Activated CD8-positive, alpha-beta T cell treated with anti-CD3 and anti-CD28 coated beads, Interleukin-2, amount 10 ng/mL, durations not matched to agents 7 days and 5 days (primary cell): ENCODE data around the gene PADI2. TPM values are rescaled to one million over a fixed set of nuclear protein-coding genes. Genes with fewer than 3 reads are reported as not detected.

Source experiments
- ATAC-seq: fragments of 150-1000 bp; cut with Tn5 transposase; one replicate; pipeline ENCODE4 v1.10.0; 2021; ENCODE audit warnings: moderate library complexity
- CTCF ChIA-PET: fragments of 350-600 bp; sonication (Branson Sonifier 250); formaldehyde crosslinking; loops from one replicate; lab custom pipeline; 2021; ENCODE audit warnings: antibody characterized with exemption; lab: Charles Lee
- POLR2A ChIA-PET: fragments of 350-600 bp; sonication (Branson Sonifier 250); formaldehyde crosslinking; loops from one replicate; lab custom pipeline; 2021; ENCODE audit warnings: antibody characterized with exemption; lab: Charles Lee
- DNase-seq: peaks from one replicate; pipeline ENCODE4 v3.0.0-alpha.2; 2020
- H3K27ac Mint-ChIP-seq: one replicate; pipeline ENCODE4 v1.8.0; 2021; ENCODE audit warnings: mild to moderate bottlenecking, mixed read lengths
- H3K27me3 Mint-ChIP-seq: one replicate; pipeline ENCODE4 v1.8.0; 2021; ENCODE audit warnings: low read depth, mixed read lengths
- H3K36me3 Mint-ChIP-seq: one replicate; pipeline ENCODE4 v1.8.0; 2021; ENCODE audit warnings: low read depth, mixed read lengths
- H3K4me1 Mint-ChIP-seq: one replicate; pipeline ENCODE4 v1.8.0; 2021; ENCODE audit warnings: low read depth, mixed read lengths
- H3K4me3 Mint-ChIP-seq: one replicate; pipeline ENCODE4 v1.8.0; 2021; ENCODE audit warnings: mild to moderate bottlenecking, mixed read lengths
- H3K9me3 Mint-ChIP-seq: one replicate; pipeline ENCODE4 v1.8.0; 2022; ENCODE audit warnings: mixed read lengths; ENCODE audit not compliant: insufficient read depth
- total RNA-seq, 2 experiments: library from RNA; stranded (reverse); gene quantifications; one replicate each; pipeline ENCODE4 v1.2.3, GENCODE V29; 2021

PADI2 gene
- total RNA-seq, 2 experiments from 2014 or later, result not detected

GRCh38 chr1:17158961-17159360 is 39.7 kb upstream of the PADI2 start:
- DNase-seq, result no peak
- H3K36me3 Mint-ChIP-seq, result peaks cover 5% of the 10 kb centered on the region
- H3K27me3 Mint-ChIP-seq, result peaks cover 4% of the 10 kb centered on the region
- ChIA-PET CTCF (interaction anchor here (1.0 kb wide), 1 partner anchor 1439 kb away, joined by 3 read pairs; no protein-coding TSS in a partner anchor), POLR2A (no interaction called here)
- H3K4me3 Mint-ChIP-seq, result no peak overlapping the region
- H3K27ac Mint-ChIP-seq, result no peak overlapping the region
- no peak for ATAC-seq
- H3K9me3 Mint-ChIP-seq, result peaks cover 27% of the 10 kb centered on the region
- peaks cover 7% of the 10 kb centered on the region for H3K4me1 Mint-ChIP-seq

DNA sequence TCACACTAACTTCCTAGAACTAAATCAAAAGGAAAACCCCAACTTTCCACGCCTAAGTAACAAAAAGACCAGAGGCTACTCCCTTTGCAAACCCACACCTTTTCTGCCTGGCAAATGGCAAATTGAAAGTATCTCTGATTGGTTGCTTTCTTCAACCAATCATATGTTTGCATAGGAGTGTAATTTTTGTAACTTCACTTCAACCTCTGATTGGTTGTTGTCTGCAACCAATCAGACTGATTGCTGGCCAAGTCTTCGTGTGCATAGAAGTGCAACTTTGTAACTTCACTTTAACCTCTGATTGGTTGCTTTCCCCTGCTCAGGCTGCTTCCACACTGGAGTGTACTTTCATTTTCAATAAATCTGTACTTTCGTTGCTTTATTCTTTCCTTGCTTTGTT is 36.9 kb upstream of the PADI2 start:
- peaks cover 25% of the 10 kb centered on the region for H3K9me3 Mint-ChIP-seq
- H3K27ac Mint-ChIP-seq, result no peak overlapping the region
- DNase-seq (no peak), ATAC-seq (no peak)
- no peak overlapping the region for H3K4me3 Mint-ChIP-seq
- CTCF ChIA-PET, result no interaction called here
- POLR2A ChIA-PET, result no interaction called here
- peaks cover 13% of the 10 kb centered on the region for H3K27me3 Mint-ChIP-seq
- H3K36me3 Mint-ChIP-seq, result peaks cover 5% of the 10 kb centered on the region
- peaks cover 2% of the 10 kb centered on the region for H3K4me1 Mint-ChIP-seq

- no peaks in the 10 kb centered on the region for H3K4me1 Mint-ChIP-seq
- no peak for DNase-seq
- peaks cover 5% of the 10 kb centered on the region for H3K36me3 Mint-ChIP-seq
- POLR2A ChIA-PET, result no interaction called here
- peaks cover 16% of the 10 kb centered on the region for H3K27me3 Mint-ChIP-seq
- peaks cover 24% of the 10 kb centered on the region for H3K9me3 Mint-ChIP-seq
- CTCF ChIA-PET, result no interaction called here
- no peak overlapping the region for H3K4me3 Mint-ChIP-seq
- ATAC-seq, result no peak
- H3K27ac Mint-ChIP-seq, result no peak overlapping the region
These were observed 36.1 kb upstream of the PADI2 start for GRCh38 chr1:17155257-17155920.

- POLR2A ChIA-PET, result no interaction called here
- H3K27me3 Mint-ChIP-seq, result peaks cover 35% of the 10 kb centered on the region
- H3K36me3 Mint-ChIP-seq, result peaks cover 5% of the 10 kb centered on the region
- CTCF ChIA-PET, result no interaction called here
- no peak for DNase-seq
- H3K27ac Mint-ChIP-seq, result no peak overlapping the region
- ATAC-seq, result no peak
- no peak overlapping the region for H3K4me3 Mint-ChIP-seq
- H3K4me1 Mint-ChIP-seq, result no peaks in the 10 kb centered on the region
- H3K9me3 Mint-ChIP-seq, result peaks cover 11% of the 10 kb centered on the region
These were observed 30.5 kb upstream of the PADI2 start for GRCh38 chr1:17149771-17150170.

DNA sequence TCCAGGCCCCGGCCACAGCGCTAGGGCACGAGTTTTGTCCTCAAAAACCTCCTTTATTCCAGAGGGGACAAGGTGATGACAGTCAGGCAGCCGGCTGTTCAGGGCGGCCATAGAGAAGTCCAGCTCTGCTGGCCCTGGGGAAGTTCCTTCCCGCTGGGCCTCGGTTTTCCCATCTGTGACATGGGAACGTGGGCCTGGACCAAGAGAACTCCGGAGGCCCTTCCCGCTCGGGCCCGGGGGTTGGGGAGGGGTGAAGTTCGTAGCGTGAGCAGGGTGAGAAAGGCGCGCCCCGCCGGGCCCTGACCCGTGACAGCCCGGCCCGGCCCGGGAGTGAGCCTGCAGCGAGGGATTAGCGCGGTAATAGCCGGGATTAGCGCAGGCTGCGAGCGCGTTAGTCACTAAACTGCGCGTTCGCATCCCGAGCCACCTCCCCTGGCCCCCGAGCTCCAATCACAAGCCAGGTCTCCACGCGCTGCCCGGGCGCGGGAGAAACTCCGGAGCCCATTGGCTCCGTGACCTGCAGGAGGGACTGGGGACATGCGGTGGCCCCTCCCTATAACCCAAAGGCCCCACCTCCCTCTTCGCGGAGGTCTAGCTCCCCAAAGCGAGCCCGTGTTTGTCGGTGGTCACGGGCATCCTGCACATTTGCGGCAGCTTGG is 29.8 kb upstream of the PADI2 start:
- no peak overlapping the region for H3K27ac Mint-ChIP-seq
- H3K27me3 Mint-ChIP-seq, result peaks cover 33% of the 10 kb centered on the region
- CTCF ChIA-PET, result interaction anchor here (0.9 kb wide), 1 partner anchor 18 kb away, joined by 3 read pairs; no protein-coding TSS in a partner anchor
- ATAC-seq (no peak), DNase-seq (no peak)
- no peaks in the 10 kb centered on the region for H3K4me1 Mint-ChIP-seq
- no peaks in the 10 kb centered on the region for H3K36me3 Mint-ChIP-seq
- H3K4me3 Mint-ChIP-seq, result no peak overlapping the region
- H3K9me3 Mint-ChIP-seq, result peaks cover 4% of the 10 kb centered on the region
- POLR2A ChIA-PET, result no interaction called here

DNA sequence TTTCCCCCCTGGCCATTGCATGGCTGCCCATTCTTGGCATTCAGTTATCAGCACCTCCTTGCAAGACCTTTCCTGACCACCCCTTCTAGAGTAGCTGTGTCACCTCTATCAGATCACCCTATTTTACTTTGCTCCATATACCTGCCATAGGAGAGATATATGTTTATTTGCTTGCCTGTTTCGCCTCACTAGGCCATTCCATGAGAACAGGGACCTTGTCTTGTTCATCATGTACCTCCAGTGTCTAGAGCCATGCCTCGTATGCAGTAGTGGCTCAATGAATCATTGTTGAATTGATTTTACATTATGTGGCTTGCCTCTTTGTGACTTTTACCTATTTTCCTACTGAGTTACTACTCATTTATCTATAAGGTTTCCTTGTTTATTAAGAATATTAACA is 26.4 kb upstream of the PADI2 start:
- Mint-ChIP-seq H3K27me3 (peaks cover 29% of the 10 kb centered on the region), H3K9me3 (peaks cover 4% of the 10 kb centered on the region), H3K4me3 (no peak overlapping the region), H3K36me3 (no peaks in the 10 kb centered on the region), H3K4me1 (no peaks in the 10 kb centered on the region), H3K27ac (no peak overlapping the region)
- POLR2A ChIA-PET, result no interaction called here
- CTCF ChIA-PET, result no interaction called here
- ATAC-seq (no peak), DNase-seq (no peak)

DNA sequence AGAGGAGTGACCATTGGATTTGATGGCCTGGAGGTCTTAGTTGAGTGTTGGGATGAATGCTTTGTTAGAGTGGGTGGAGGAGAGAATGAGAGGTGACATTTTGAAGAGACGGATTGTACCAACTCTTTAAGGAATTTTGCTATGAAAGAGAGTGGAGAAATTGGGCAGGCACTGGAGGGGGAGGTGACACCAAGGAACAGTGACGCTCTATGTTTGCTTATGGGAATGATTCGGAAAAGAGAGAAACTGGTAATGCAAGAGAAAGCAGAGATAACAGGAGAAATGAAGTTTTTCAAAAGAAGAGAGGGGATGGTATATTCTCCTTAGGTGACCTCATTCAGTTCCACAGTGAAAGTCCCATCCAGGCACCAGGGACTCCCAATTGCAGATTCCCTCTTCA is 24.5 kb upstream of the PADI2 start:
- ChIA-PET CTCF (no interaction called here), POLR2A (no interaction called here)
- no peaks in the 10 kb centered on the region for H3K9me3 Mint-ChIP-seq
- H3K27me3 Mint-ChIP-seq, result peaks cover 28% of the 10 kb centered on the region
- H3K27ac Mint-ChIP-seq, result no peak overlapping the region
- DNase-seq (no peak), ATAC-seq (no peak)
- H3K4me3 Mint-ChIP-seq, result no peak overlapping the region
- H3K36me3 Mint-ChIP-seq, result no peaks in the 10 kb centered on the region
- H3K4me1 Mint-ChIP-seq, result no peaks in the 10 kb centered on the region

GRCh38 chr1:17141441-17142197 is 22.4 kb upstream of the PADI2 start:
- CTCF ChIA-PET, result no interaction called here
- DNase-seq (no peak), ATAC-seq (no peak)
- Mint-ChIP-seq H3K27ac (no peak overlapping the region), H3K36me3 (no peaks in the 10 kb centered on the region), H3K4me3 (no peak overlapping the region), H3K27me3 (peaks cover 17% of the 10 kb centered on the region), H3K9me3 (no peaks in the 10 kb centered on the region), H3K4me1 (no peaks in the 10 kb centered on the region)
- POLR2A ChIA-PET, result no interaction called here

- POLR2A ChIA-PET, result no interaction called here
- ATAC-seq, result no peak
- no peak overlapping the region for H3K4me3 Mint-ChIP-seq
- no peak for DNase-seq
- no peak overlapping the region for H3K27ac Mint-ChIP-seq
- H3K9me3 Mint-ChIP-seq, result no peaks in the 10 kb centered on the region
- peaks cover 16% of the 10 kb centered on the region for H3K27me3 Mint-ChIP-seq
- no peaks in the 10 kb centered on the region for H3K4me1 Mint-ChIP-seq
- CTCF ChIA-PET, result no interaction called here
- H3K36me3 Mint-ChIP-seq, result no peaks in the 10 kb centered on the region
These were observed 21.0 kb upstream of the PADI2 start for GRCh38 chr1:17140279-17140678.

GRCh38 chr1:17139637-17140036 is 20.4 kb upstream of the PADI2 start:
- Mint-ChIP-seq H3K9me3 (no peaks in the 10 kb centered on the region), H3K4me3 (no peak overlapping the region), H3K4me1 (no peaks in the 10 kb centered on the region), H3K36me3 (no peaks in the 10 kb centered on the region), H3K27me3 (peaks cover 16% of the 10 kb centered on the region), H3K27ac (no peak overlapping the region)
- ATAC-seq (no peak), DNase-seq (no peak)
- CTCF ChIA-PET, result no interaction called here
- POLR2A ChIA-PET, result no interaction called here

DNA sequence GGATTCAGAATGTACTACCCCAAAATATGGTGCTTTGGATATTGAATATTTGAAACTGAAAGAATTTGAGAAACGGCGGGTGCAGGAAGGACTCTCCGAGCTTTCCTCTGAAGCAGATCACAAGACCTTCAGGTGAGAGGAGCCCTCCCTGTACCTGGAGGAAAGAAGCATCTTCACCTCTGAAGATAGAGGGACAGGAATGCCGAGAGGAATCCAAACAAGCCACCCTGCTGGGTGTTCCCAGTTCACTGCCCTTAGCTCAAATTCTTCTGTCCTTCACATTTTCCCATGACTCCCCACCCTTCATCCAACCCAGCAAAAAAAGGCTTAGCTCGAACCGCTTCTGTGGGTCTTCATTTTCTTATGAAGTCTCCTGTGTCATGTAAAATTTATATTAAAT is 18.2 kb upstream of the PADI2 start:
- H3K4me3 Mint-ChIP-seq, result no peak overlapping the region
- H3K36me3 Mint-ChIP-seq, result no peaks in the 10 kb centered on the region
- ChIA-PET CTCF (interaction anchor here (1.4 to 1.6 kb wide), 2 partner anchors 12 to 17 kb away, joined by 3 to 4 read pairs; no protein-coding TSS in a partner anchor), POLR2A (no interaction called here)
- H3K4me1 Mint-ChIP-seq, result no peaks in the 10 kb centered on the region
- DNase-seq, result no peak
- no peaks in the 10 kb centered on the region for H3K9me3 Mint-ChIP-seq
- peaks cover 14% of the 10 kb centered on the region for H3K27me3 Mint-ChIP-seq
- H3K27ac Mint-ChIP-seq, result no peak overlapping the region
- no peak for ATAC-seq

DNA sequence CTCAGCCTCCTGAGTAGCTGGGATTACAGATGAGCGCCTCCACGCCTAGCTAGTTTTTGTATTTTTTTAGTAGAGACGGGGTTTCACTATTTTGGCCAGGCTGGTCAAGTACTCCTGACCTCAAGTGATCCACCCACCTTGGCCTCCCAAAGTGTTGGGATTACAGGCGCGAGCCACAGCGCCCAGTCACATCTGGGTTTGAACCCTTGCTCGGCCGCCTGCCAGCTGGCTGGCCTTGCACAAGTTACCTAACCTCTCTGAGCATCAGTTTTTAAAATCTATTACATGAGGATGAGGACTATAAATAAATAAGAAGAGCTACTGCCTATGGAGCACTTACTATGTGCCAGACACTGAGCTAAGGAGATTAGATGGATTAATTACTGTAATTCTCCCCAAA is 17.7 kb upstream of the PADI2 start:
- ATAC-seq, result no peak
- peaks cover 13% of the 10 kb centered on the region for H3K27me3 Mint-ChIP-seq
- no peaks in the 10 kb centered on the region for H3K4me1 Mint-ChIP-seq
- no peak overlapping the region for H3K27ac Mint-ChIP-seq
- H3K4me3 Mint-ChIP-seq, result no peak overlapping the region
- ChIA-PET CTCF (interaction anchor here (1.4 to 1.6 kb wide), 2 partner anchors 12 to 16 kb away, joined by 3 to 4 read pairs; no protein-coding TSS in a partner anchor), POLR2A (no interaction called here)
- no peaks in the 10 kb centered on the region for H3K9me3 Mint-ChIP-seq
- no peaks in the 10 kb centered on the region for H3K36me3 Mint-ChIP-seq
- no peak for DNase-seq
